ENCODE results near the gene JUN. TPM values are rescaled to one million over a fixed set of nuclear protein-coding genes. Genes with fewer than 3 reads are reported as not detected.
"Not testable (repeated sequence)": the region's sequence is repeated elsewhere in the genome, so short reads cannot be mapped to it uniquely, and the experiment has no call there.

JUN gene
- total RNA-seq, 1 donor from 2014 or later: 201 TPM

- no peak for DNase-seq (ENCODE audit: extremely low read depth, low read depth, low spot score)
Observed at GRCh38 chr1:58809325-58810010, 25.6 kb upstream of the JUN start.

- DNase-seq (ENCODE audit: extremely low read depth, low read depth, low spot score): no peak
Observed at GRCh38 chr1:58808077-58808476, 24.2 kb upstream of the JUN start.

GRCh38 chr1:58805716-58806571, 22.1 kb upstream of the JUN start:
- DNase-seq (ENCODE audit: extremely low read depth, low read depth, low spot score): no peak

GRCh38 chr1:58804853-58805565, 21.2 kb upstream of the JUN start:
- DNase-seq (ENCODE audit: extremely low read depth, low read depth, low spot score): no peak

- no peak for DNase-seq (ENCODE audit: extremely low read depth, low read depth, low spot score)
Observed at GRCh38 chr1:58803858-58804257, 20.0 kb upstream of the JUN start.

- no peak for DNase-seq (ENCODE audit: extremely low read depth, low read depth, low spot score)
Observed at GRCh38 chr1:58802640-58803399, 19.0 kb upstream of the JUN start.

- DNase-seq (ENCODE audit: extremely low read depth, low read depth, low spot score): not testable (repeated sequence)
Observed at GRCh38 chr1:58801286-58801685, 17.4 kb upstream of the JUN start.

- no peak for DNase-seq (ENCODE audit: extremely low read depth, low read depth, low spot score)
Observed at GRCh38 chr1:58799650-58800049, 15.8 kb upstream of the JUN start.

GRCh38 chr1:58798910-58799442, 15.1 kb upstream of the JUN start:
- no peak for DNase-seq (ENCODE audit: extremely low read depth, low read depth, low spot score)

- DNase-seq (ENCODE audit: extremely low read depth, low read depth, low spot score): no peak
Observed at GRCh38 chr1:58796416-58796815, 12.6 kb upstream of the JUN start.

- no peak for DNase-seq (ENCODE audit: extremely low read depth, low read depth, low spot score)
Observed at GRCh38 chr1:58794585-58794984, 10.7 kb upstream of the JUN start.

- no peak for DNase-seq (ENCODE audit: extremely low read depth, low read depth, low spot score)
Observed at GRCh38 chr1:58792846-58793245, 9.0 kb upstream of the JUN start.

- DNase-seq (ENCODE audit: extremely low read depth, low read depth, low spot score): no peak
Observed at GRCh38 chr1:58791106-58791505, 7.3 kb upstream of the JUN start.

- DNase-seq (ENCODE audit: extremely low read depth, low read depth, low spot score): no peak
Observed at GRCh38 chr1:58789996-58790660, 6.3 kb upstream of the JUN start.

- no peak for DNase-seq (ENCODE audit: extremely low read depth, low read depth, low spot score)
Observed at GRCh38 chr1:58789322-58789856, 5.5 kb upstream of the JUN start.

- no peak for DNase-seq (ENCODE audit: extremely low read depth, low read depth, low spot score)
Observed at GRCh38 chr1:58788259-58788658, 4.4 kb upstream of the JUN start.

GRCh38 chr1:58786927-58787245, 3.0 kb upstream of the JUN start:
- DNase-seq (ENCODE audit: extremely low read depth, low read depth, low spot score): no peak

GRCh38 chr1:58786184-58786926, 2.5 kb upstream of the JUN start:
- DNase-seq (ENCODE audit: extremely low read depth, low read depth, low spot score): no peak

- no peak for DNase-seq (ENCODE audit: extremely low read depth, low read depth, low spot score)
Observed at GRCh38 chr1:58785442-58786058, 1.7 kb upstream of the JUN start.

Measured in glomerular endothelial cell (primary cell).